ENCODE measurements around the gene KSR2.

GRCh38 chr12:117967512-117967911 lies 1.3 kb downstream of the KSR2 start:
- TF ChIP-seq EZH2 (IDR thresholded peaks at IDR 0.05; ENCODE audit: borderline replicate concordance, low read length) (no peak), CTCF (IDR thresholded peaks at IDR 0.05; ENCODE audit: low read length) (no peak)
